Raji (cell line): ENCODE measurements around the gene MYOF.

ENCODE experiments used
- POLR2A ChIP-seq: IDR thresholded peaks from 2 replicates; pipeline ENCODE4 v1.6.1; 2011; ENCODE audit warnings: low read depth, low read length, control low read depth; ENCODE audit not compliant: insufficient read depth

The MYOF gene

GRCh38 chr10:93494494-93494893 lies 12.4 kb upstream of the MYOF start:
- no peak for TF ChIP-seq POLR2A

GRCh38 chr10:93493162-93493561 lies 11.0 kb upstream of the MYOF start:
- TF ChIP-seq POLR2A: no peak

GRCh38 chr10:93491602-93492121 lies 9.5 kb upstream of the MYOF start:
- no peak for TF ChIP-seq POLR2A

GRCh38 chr10:93488956-93489528 lies 6.9 kb upstream of the MYOF start:
- no peak for TF ChIP-seq POLR2A

GRCh38 chr10:93485690-93486089 lies 3.6 kb upstream of the MYOF start:
- TF ChIP-seq POLR2A: no peak

- TF ChIP-seq POLR2A: no peak
Observed at GRCh38 chr10:93481637-93482144, 443 bp downstream of the MYOF start.

- TF ChIP-seq POLR2A: no peak
Observed at GRCh38 chr10:93478873-93479272, 3.3 kb downstream of the MYOF start.

- TF ChIP-seq POLR2A: no peak
Observed at GRCh38 chr10:93476756-93477155, 5.4 kb downstream of the MYOF start.

GRCh38 chr10:93475871-93476270 lies 6.3 kb downstream of the MYOF start:
- TF ChIP-seq POLR2A: no peak

- no peak for TF ChIP-seq POLR2A
Observed at GRCh38 chr10:93475227-93475626, 6.9 kb downstream of the MYOF start.

GRCh38 chr10:93473804-93474472 lies 8.2 kb downstream of the MYOF start:
- TF ChIP-seq POLR2A: no peak

GRCh38 chr10:93473161-93473560 lies 9.0 kb downstream of the MYOF start:
- TF ChIP-seq POLR2A: no peak

- no peak for TF ChIP-seq POLR2A
Observed at GRCh38 chr10:93471110-93471651, 11.0 kb downstream of the MYOF start.

GRCh38 chr10:93469454-93469853 lies 12.7 kb downstream of the MYOF start:
- no peak for TF ChIP-seq POLR2A

- no peak for TF ChIP-seq POLR2A
Observed at GRCh38 chr10:93468461-93469213, 13.5 kb downstream of the MYOF start.

- TF ChIP-seq POLR2A: no peak
Observed at GRCh38 chr10:93465806-93466675, 16.1 kb downstream of the MYOF start.
